Effector memory CD8-positive, alpha-beta T cell (primary cell): ENCODE data around the gene CCDC159.

Experiments used
- ATAC-seq: fragments of 150-1000 bp; cut with Tn5 transposase; replicated peaks from 2 replicates; pipeline ENCODE4 v1.10.0; 2021; ENCODE audit warnings: mild to moderate bottlenecking, moderate library complexity
- DNase-seq, 3 experiments: peaks; one replicate each; pipeline ENCODE4 v3.0.0; 2021
- H3K27ac Mint-ChIP-seq, 2 donors: one replicate each; pipeline ENCODE4 v1.8.0; 2022; ENCODE audit warnings: mild to moderate bottlenecking in 2 of 2, mixed read lengths in 2 of 2, moderate library complexity in 2 of 2
- H3K27me3 Mint-ChIP-seq, 2 donors: one replicate each; pipeline ENCODE4 v1.8.0; 2022; ENCODE audit warnings: mixed read lengths in 2 of 2
- H3K36me3 Mint-ChIP-seq: one replicate; pipeline ENCODE4 v1.8.0; 2022; ENCODE audit warnings: mild to moderate bottlenecking, moderate library complexity, mixed read lengths; ENCODE audit not compliant: insufficient read depth
- H3K4me1 Mint-ChIP-seq, 2 donors: one replicate each; pipeline ENCODE4 v1.8.0; 2022; ENCODE audit warnings: low read depth in 2 of 2, mixed read lengths in 2 of 2
- H3K4me3 Mint-ChIP-seq, 2 donors: one replicate each; pipeline ENCODE4 v1.8.0; 2022; ENCODE audit warnings: mild to moderate bottlenecking in 2 of 2, mixed read lengths in 2 of 2, moderate library complexity in 2 of 2
- H3K9me3 Mint-ChIP-seq, 2 donors: one replicate each; pipeline ENCODE4 v1.8.0; 2022; ENCODE audit warnings: mixed read lengths in 2 of 2

The CCDC159 gene

GRCh38 chr19:11401808-11402543, 55.7 kb downstream of the CCDC159 start:
- Mint-ChIP-seq H3K4me1 (no peaks in the 10 kb centered on the region), H3K27ac (no peak overlapping the region), H3K27me3 (peaks cover 6 to 23% of the 10 kb centered on the region in 2 donors), H3K9me3 (no peaks in the 10 kb centered on the region), H3K36me3 (no peaks in the 10 kb centered on the region), H3K4me3 (no peak overlapping the region)
- DNase-seq: no peak
- ATAC-seq: no peak
